ENCODE data around the gene RSBN1.

- TF ChIP-seq CTCF (IDR thresholded peaks at IDR 0.05), result no peak
- no peak for TF ChIP-seq TEAD1 (CRISPR knock-in tag; IDR thresholded peaks at IDR 0.05)
- TF ChIP-seq, protein P1, sequence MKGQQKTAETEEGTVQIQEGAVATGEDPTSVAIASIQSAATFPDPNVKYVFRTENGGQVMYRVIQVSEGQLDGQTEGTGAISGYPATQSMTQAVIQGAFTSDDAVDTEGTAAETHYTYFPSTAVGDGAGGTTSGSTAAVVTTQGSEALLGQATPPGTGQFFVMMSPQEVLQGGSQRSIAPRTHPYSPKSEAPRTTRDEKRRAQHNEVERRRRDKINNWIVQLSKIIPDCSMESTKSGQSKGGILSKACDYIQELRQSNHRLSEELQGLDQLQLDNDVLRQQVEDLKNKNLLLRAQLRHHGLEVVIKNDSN (CRISPR knock-in tag; IDR thresholded peaks at IDR 0.05), result no peak
- TF ChIP-seq, protein P2, sequence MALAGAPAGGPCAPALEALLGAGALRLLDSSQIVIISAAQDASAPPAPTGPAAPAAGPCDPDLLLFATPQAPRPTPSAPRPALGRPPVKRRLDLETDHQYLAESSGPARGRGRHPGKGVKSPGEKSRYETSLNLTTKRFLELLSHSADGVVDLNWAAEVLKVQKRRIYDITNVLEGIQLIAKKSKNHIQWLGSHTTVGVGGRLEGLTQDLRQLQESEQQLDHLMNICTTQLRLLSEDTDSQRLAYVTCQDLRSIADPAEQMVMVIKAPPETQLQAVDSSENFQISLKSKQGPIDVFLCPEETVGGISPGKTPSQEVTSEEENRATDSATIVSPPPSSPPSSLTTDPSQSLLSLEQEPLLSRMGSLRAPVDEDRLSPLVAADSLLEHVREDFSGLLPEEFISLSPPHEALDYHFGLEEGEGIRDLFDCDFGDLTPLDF (CRISPR knock-in tag; IDR thresholded peaks at IDR 0.05), result no peak
- TF ChIP-seq NFE2L1 (CRISPR knock-in tag; IDR thresholded peaks at IDR 0.05), result no peak
Measured at GRCh38 chr1:113854234-113854633, 42.0 kb upstream of the RSBN1 start.
